SK-N-SH (cell line): ENCODE data around the gene ANAPC2. TPM values are rescaled to one million over a fixed set of nuclear protein-coding genes. Genes with fewer than 3 reads are reported as not detected.

Experiments used
- CTCF ChIA-PET: fragments of 300-600, 350-600 bp; formaldehyde crosslinking; extraction: SDS; loops from one replicate; lab custom pipeline; 2021; lab: Yijun Ruan, JAX
- POLR2A ChIA-PET: fragments of 350-600 bp; sonication (Branson Sonifier 250); formaldehyde crosslinking; extraction: SDS; loops from one replicate; lab custom pipeline; 2020; ENCODE audit warnings: antibody characterized with exemption, inconsistent platforms; lab: Yijun Ruan, JAX
- DNase-seq: peaks from one replicate; pipeline ENCODE4 v3.0.0; 2012
- H2AFZ ChIP-seq: fragments of 200-600 bp; sonication (generic); 2 replicates; pipeline ENCODE4 v1.8.1; 2016; ENCODE audit warnings: antibody characterized with exemption, mild to moderate bottlenecking, low read depth
- H3F3A ChIP-seq: fragments of 200-600 bp; sonication (generic); replicated peaks from 2 replicates; pipeline ENCODE3; 2016; ENCODE audit warnings: antibody characterized with exemption, mild to moderate bottlenecking; ENCODE audit not compliant: insufficient read depth
- H3K27ac ChIP-seq, 2 experiments: fragments of 200-500 bp in 1 of 2; fragments of 200-600 bp in 1 of 2; sonication (Bioruptor generic) in 1 of 2; sonication (generic), shearing (Covaris generic) in 1 of 2; 2 replicates each; pipeline versions ENCODE4 v1.5.1 to v1.6.1; 2014 to 2016; ENCODE audit warnings: low read depth in 2 of 2, inconsistent platforms in 1 of 2, low read length in 1 of 2, mild to moderate bottlenecking in 1 of 2, mixed read lengths in 1 of 2
- H3K27me3 ChIP-seq: fragments of 200-600 bp; sonication (generic), shearing (Covaris generic); 2 replicates; pipeline ENCODE4 v1.6.1; 2016; ENCODE audit warnings: mixed run types; ENCODE audit not compliant: insufficient read depth
- H3K36me3 ChIP-seq, 2 experiments: fragments of 200-500 bp in 1 of 2; fragments of 200-600 bp in 1 of 2; sonication (Bioruptor generic) in 1 of 2; sonication (generic) in 1 of 2; replicated peaks in 1 of 2; 2 replicates each; pipeline versions ENCODE3 to v1.5.1; 2014 to 2016; ENCODE audit warnings: low read length in 1 of 2, mild to moderate bottlenecking in 1 of 2; ENCODE audit not compliant: insufficient read depth in 2 of 2, control insufficient read depth in 1 of 2
- H3K4me1 ChIP-seq, 2 experiments: fragments of 200-500 bp in 1 of 2; fragments of 200-600 bp in 1 of 2; sonication (Bioruptor generic) in 1 of 2; sonication (generic), shearing (Covaris generic) in 1 of 2; 2 replicates each; pipeline versions ENCODE4 v1.5.1 to v1.6.1; 2014 to 2016; ENCODE audit warnings: low read depth in 1 of 2, low read length in 1 of 2, mixed run types in 1 of 2; ENCODE audit not compliant: insufficient read depth in 2 of 2, control insufficient read depth in 1 of 2
- H3K4me2 ChIP-seq: fragments of 200-600 bp; sonication (generic), shearing (Covaris generic); 2 replicates; pipeline ENCODE4 v1.6.1; 2017; ENCODE audit warnings: mixed run types
- H3K4me3 ChIP-seq, 2 experiments: fragments of 200-500 bp in 1 of 2; fragments of 200-600 bp in 1 of 2; sonication (Bioruptor generic) in 1 of 2; sonication (generic), shearing (Covaris generic) in 1 of 2; 2 replicates each; pipeline versions ENCODE4 v1.5.1 to v1.8.1; 2014 to 2016; ENCODE audit warnings: low read depth in 2 of 2, inconsistent platforms in 1 of 2, low read length in 1 of 2, mild to moderate bottlenecking in 1 of 2, mixed read lengths in 1 of 2, moderate library complexity in 1 of 2
- H3K79me2 ChIP-seq: fragments of 200-600 bp; sonication (generic); 2 replicates; pipeline ENCODE4 v1.8.1; 2017; ENCODE audit warnings: mild to moderate bottlenecking; ENCODE audit not compliant: insufficient read depth
- H3K9ac ChIP-seq: fragments of 200-600 bp; sonication (generic); 2 replicates; pipeline ENCODE4 v1.6.1; 2017; ENCODE audit warnings: mixed run types
- H3K9me2 ChIP-seq: fragments of 200-600 bp; sonication (generic); 2 replicates; pipeline ENCODE4 v1.6.1; 2017; ENCODE audit warnings: mixed run types
- H3K9me3 ChIP-seq: fragments of 200-600 bp; sonication (generic); 2 replicates; pipeline ENCODE4 v1.6.1; 2017; ENCODE audit warnings: mixed run types, mild to moderate bottlenecking, moderate library complexity
- H4K20me1 ChIP-seq: fragments of 200-600 bp; sonication (generic); 2 replicates; pipeline ENCODE4 v1.6.1; 2017; ENCODE audit warnings: mild to moderate bottlenecking, mixed run types; ENCODE audit not compliant: insufficient read depth
- EP300 ChIP-seq, 2 experiments: IDR thresholded peaks; 2 replicates each; pipeline versions ENCODE4 v1.4.0 to v1.6.1; 2012; ENCODE audit warnings: borderline replicate concordance in 1 of 2, low read depth in 1 of 2, low read length in 1 of 2
- EZH2phosphoT487 ChIP-seq: fragments of 200-600 bp; sonication (generic); IDR thresholded peaks from 2 replicates; pipeline ENCODE4 v1.6.1; 2017; ENCODE audit warnings: low read depth, mixed run types, mild to moderate bottlenecking, antibody characterized with exemption, moderate library complexity, borderline replicate concordance
- FOSL2 ChIP-seq: IDR thresholded peaks from 2 replicates; pipeline ENCODE4 v1.4.0; 2012; ENCODE audit warnings: low read depth, mild to moderate bottlenecking, moderate library complexity, borderline replicate concordance
- GABPA ChIP-seq: IDR thresholded peaks from 2 replicates; pipeline ENCODE4 v1.4.0; 2012; ENCODE audit warnings: low read depth, mild to moderate bottlenecking
- IRF3 ChIP-seq: fragments of 150-350 bp; IDR thresholded peaks from 2 replicates; pipeline ENCODE4 v1.6.1; 2016; ENCODE audit warnings: mild to moderate bottlenecking, low read depth, low read length
- JUND ChIP-seq: IDR thresholded peaks from 2 replicates; pipeline ENCODE4 v1.4.0; 2012
- MAX ChIP-seq: IDR thresholded peaks from 2 replicates; pipeline ENCODE4 v1.4.0; 2012; ENCODE audit warnings: low read depth
- MEF2A ChIP-seq: IDR thresholded peaks from 2 replicates; pipeline ENCODE4 v1.4.0; 2012; ENCODE audit warnings: low read depth, borderline replicate concordance
- MXI1 ChIP-seq: IDR thresholded peaks from 2 replicates; pipeline ENCODE4 v1.6.1; 2012; ENCODE audit warnings: mild to moderate bottlenecking, low read depth, low read length, improper control_type of control experiment
- NFIC ChIP-seq: IDR thresholded peaks from 2 replicates; pipeline ENCODE4 v1.4.0; 2012; ENCODE audit warnings: borderline replicate concordance
- RAD21 ChIP-seq: IDR thresholded peaks from 2 replicates; pipeline ENCODE4 v1.6.1; 2012; ENCODE audit warnings: mild to moderate bottlenecking, low read length
- RCOR1 ChIP-seq: fragments of 150-350 bp; IDR thresholded peaks from 2 replicates; pipeline ENCODE4 v1.6.1; 2017; ENCODE audit warnings: antibody characterized with exemption, low read length
- RFX5 ChIP-seq: IDR thresholded peaks from 2 replicates; pipeline ENCODE4 v1.6.1; 2012; ENCODE audit warnings: mild to moderate bottlenecking, improper control_type of control experiment, low read length
- SIN3A ChIP-seq: IDR thresholded peaks from 2 replicates; pipeline ENCODE4 v1.6.1; 2012; ENCODE audit warnings: low read depth, mild to moderate bottlenecking, low read length, moderate library complexity, borderline replicate concordance
- SMC3 ChIP-seq: IDR thresholded peaks from 2 replicates; pipeline ENCODE4 v1.6.1; 2012; ENCODE audit warnings: low read depth, low read length, improper control_type of control experiment
- TCF12 ChIP-seq: IDR thresholded peaks from 2 replicates; pipeline ENCODE4 v1.4.0; 2012
- TEAD4 ChIP-seq: IDR thresholded peaks from 2 replicates; pipeline ENCODE4 v1.4.0; 2012; ENCODE audit warnings: mild to moderate bottlenecking, borderline replicate concordance; ENCODE audit not compliant: insufficient read depth
- USF1 ChIP-seq: IDR thresholded peaks from 2 replicates; pipeline ENCODE4 v1.4.0; 2012; ENCODE audit warnings: low read depth, borderline replicate concordance
- USF2 ChIP-seq: fragments of 150-350 bp; IDR thresholded peaks from 2 replicates; pipeline ENCODE4 v1.6.1; 2017; ENCODE audit warnings: antibody characterized with exemption, low read length, low read depth, borderline replicate concordance
- YY1 ChIP-seq: IDR thresholded peaks from 2 replicates; pipeline ENCODE4 v1.4.0; 2012; ENCODE audit warnings: low read depth, mild to moderate bottlenecking
- WGBS: methylation state at CpG from one replicate; pipeline ENCODE4 v1.1.6; 2017; ENCODE audit warnings: low lambda C conversion rate; 5-methylcytosine and 5-hydroxymethylcytosine counted together
- polyA plus RNA-seq, 3 experiments: library from polyadenylated mRNA; depleted of rRNA; stranded (reverse); fragments of >200 nt; gene quantifications; 2 replicates each; pipeline ENCODE4 v1.2.3, GENCODE V29; 2012

The ANAPC2 gene
- polyA plus RNA-seq, 1 of the 3 experiments (the other 2 are of a cell fraction) = 35.1 TPM

GRCh38 chr9:137149363-137149762 lies 39.0 kb downstream of the ANAPC2 start:
- Histone ChIP-seq H2AFZ (no peak overlapping the region), H3K27me3 (no peaks in the 10 kb centered on the region), H3K4me3 (no peak overlapping the region), H3K9ac (no peak overlapping the region), H3K4me1 (no peaks in the 10 kb centered on the region), H3K27ac (no peak overlapping the region), H3K4me2 (no peak overlapping the region), H3K9me3 (no peaks in the 10 kb centered on the region), H3K36me3 (no peaks in the 10 kb centered on the region), H3K79me2 (no peaks in the 10 kb centered on the region), H4K20me1 (no peaks in the 10 kb centered on the region), H3K9me2 (no peaks in the 10 kb centered on the region), H3F3A (no peaks in the 10 kb centered on the region)
- POLR2A ChIA-PET = interaction anchor here (1.5 kb wide), 1 partner anchor 10 kb away, joined by 3 read pairs; the partner anchor contains the start of gene GRIN1
- no peak for DNase-seq
- TF ChIP-seq GABPA (no peak), YY1 (no peak), RFX5 (no peak), MXI1 (no peak), USF2 (no peak), EZH2phosphoT487 (no peak), MEF2A (no peak), SMC3 (no peak), IRF3 (no peak), RCOR1 (no peak), USF1 (no peak), NFIC (no peak), SIN3A (no peak), EP300 (IDR thresholded peaks at IDR 0.05; ENCODE audit: borderline replicate concordance in 1 of 2, low read depth in 1 of 2, low read length in 1 of 2) (no peak), TCF12 (no peak), RAD21 (no peak), MAX (no peak), FOSL2 (no peak), TEAD4 (no peak), JUND (no peak)
- CTCF ChIA-PET = interaction anchor here (1.1 to 2.0 kb wide), 3 partner anchors 20 to 27 kb away, joined by 3 to 7 read pairs (median 4); partner anchors contain the start of gene LRRC26
- WGBS = 68% methylated on average over 5 of the region's 5 CpGs
